Putamen (tissue), 1 donor: ENCODE data around the gene SRSF3.

Experiments used
- DNase-seq: peaks from one replicate; pipeline ENCODE4 v3.0.0-alpha.2; 2016; ENCODE audit warnings: low spot score

Gene SRSF3

DNA sequence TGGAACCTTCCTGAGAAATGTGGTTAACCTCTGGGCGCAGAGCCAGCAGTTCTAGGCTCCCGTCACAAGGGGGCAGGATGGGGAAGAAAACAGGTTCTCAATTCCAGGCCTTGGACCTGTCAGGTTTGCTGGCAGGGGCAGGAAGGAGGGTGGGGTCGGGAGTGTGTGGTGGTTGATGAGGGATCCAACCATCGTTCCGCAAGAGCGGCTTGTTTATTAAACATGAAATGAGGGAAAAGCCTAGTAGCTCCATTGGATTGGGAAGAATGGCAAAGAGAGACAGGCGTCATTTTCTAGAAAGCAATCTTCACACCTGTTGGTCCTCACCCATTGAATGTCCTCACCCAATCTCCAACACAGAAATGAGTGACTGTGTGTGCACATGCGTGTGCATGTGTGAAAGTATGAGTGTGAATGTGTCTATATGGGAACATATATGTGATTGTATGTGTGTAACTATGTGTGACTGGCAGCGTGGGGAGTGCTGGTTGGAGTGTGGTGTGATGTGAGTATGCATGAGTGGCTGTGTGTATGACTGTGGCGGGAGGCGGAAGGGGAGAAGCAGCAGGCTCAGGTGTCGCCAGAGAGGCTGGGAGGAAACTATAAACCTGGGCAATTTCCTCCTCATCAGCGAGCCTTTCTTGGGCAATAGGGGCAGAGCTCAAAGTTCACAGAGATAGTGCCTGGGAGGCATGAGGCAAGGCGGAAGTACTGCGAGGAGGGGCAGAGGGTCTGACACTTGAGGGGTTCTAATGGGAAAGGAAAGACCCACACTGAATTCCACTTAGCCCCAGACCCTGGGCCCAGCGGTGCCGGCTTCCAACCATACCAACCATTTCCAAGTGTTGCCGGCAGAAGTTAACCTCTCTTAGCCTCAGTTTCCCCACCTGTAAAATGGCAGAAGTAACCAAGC is 29.6 kb downstream of the SRSF3 start:
- peak; percentile 80 for DNase-seq

DNA sequence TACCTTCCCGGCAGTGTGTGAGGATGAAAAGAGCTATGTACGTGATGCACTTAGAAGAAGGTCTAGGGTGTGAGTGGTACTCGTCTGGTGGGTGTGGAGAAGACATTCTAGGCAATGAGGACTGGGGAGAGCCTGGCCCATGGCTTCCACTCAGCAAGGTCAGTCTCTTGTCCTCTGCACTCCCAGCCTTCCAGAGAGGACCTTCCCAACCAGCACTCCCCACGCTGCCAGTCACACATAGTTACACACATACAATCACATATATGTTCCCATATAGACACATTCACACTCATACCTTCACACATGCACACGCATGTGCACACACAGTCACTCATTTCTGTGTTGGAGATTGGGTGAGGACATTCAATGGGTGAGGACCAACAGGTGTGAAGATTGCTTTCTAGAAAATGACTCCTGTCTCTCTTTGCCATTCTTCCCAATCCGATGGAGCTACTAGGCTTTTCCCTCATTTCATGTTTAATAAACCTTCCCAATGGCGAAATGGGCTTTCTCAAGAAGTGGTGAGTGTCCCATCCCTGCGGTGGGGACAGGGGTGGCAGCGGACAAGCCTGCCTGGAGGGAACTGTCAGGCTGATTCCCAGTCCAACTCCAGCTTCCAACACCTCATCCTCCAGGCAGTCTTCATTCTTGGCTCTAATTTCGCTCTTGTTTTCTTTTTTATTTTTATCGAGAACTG is 30.4 kb downstream of the SRSF3 start:
- no peak for DNase-seq

DNA sequence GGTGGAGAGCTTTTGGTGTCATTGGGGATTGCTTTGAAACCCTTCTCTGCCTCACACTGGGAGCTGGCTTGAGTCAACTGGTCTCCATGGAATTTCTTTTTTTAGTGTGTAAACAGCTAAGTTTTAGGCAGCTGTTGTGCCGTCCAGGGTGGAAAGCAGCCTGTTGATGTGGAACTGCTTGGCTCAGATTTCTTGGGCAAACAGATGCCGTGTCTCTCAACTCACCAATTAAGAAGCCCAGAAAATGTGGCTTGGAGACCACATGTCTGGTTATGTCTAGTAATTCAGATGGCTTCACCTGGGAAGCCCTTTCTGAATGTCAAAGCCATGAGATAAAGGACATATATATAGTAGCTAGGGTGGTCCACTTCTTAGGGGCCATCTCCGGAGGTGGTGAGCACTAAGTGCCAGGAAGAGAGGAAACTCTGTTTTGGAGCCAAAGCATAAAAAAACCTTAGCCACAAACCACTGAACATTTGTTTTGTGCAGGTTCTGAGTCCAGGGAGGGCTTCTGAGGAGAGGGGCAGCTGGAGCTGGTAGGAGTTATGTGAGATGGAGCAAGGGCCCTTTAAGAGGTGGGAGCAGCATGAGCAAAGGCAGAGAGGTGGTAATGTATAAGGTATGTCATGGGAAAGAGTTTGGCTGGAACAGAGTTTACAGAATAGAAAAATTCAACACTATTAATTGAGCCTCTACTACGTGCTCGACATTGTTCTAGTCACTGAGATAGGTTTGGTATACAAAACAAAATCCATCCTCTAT is 31.2 kb downstream of the SRSF3 start:
- DNase-seq = no peak

DNA sequence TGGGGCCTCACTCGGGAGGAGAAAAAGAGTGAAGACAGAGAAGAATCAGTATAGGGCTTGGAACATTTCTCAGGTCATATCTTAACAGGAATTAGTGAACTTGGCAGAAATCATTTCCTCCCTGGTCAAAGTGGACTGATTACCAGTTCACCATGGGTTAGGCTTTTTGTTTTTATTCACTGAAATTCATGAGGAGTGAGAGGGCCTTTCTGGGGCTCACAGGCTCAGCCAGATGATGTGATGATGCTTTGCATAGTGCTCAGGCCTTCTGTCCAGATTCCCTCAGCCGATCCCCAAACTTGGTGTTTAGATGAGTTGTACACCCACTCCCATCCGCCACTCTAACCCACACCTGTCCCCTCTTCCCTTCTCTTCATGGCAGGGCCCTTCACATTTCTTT is 32.5 kb downstream of the SRSF3 start:
- no peak for DNase-seq

DNA sequence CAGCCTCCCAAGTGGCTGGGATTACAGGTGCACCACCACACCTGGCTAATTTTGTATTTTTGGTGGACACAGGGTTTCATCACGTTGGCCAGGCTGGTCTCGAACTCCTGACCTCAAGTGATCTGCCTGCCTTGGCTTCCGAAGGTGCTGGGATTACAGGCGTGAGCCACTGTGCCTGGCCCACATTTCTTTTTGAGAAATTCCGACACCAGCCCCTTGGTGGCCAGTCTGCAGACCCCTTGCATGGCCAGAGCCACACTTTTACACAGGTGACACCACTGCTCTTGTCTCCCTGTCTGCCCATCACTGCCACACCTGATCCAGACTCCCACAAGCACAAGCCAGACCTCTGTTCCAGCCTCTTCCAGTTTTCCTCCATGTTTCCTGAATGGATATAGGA is 33.0 kb downstream of the SRSF3 start:
- no peak for DNase-seq

DNA sequence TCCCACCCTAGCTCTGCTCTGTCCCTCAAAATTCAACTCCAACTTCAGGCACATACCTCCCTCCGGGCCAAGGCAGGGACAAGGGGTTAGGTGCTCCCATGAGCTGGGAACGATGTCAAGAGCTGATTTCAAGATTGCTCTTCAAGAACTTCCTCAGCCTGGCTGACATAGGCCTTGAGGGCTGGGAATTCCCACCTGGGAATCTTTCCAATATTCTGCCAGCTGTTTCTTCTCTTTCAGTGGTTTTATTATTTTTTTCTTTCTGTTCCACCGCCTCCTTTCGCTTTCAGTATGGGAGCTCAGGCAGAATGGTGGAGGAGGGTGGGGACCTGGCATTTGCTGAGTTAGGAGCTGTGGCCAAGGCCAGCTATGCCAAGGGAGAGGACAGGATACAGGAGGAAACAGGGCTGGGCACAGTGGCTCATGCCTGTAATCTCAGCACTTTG is 33.7 kb downstream of the SRSF3 start:
- DNase-seq = no peak

DNA sequence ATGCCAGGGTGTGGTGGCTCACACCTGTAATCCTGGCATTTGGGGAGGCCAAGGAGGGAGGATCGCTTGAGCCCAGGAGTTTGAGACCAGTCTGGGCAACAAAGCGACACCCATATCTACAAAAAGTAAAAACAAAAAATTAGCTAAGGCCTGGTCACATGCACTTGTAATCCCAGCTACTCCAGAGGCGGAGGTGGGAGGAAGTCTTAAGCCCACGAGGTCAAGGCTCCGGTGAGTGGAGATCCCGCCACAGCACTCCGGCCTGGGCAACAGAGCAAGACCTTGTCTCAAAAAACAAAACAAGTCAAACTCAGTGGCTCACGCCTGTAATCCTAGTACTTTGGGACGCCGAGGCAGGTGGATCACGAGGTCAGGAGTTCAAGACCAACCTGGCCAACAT is 35.6 kb downstream of the SRSF3 start:
- DNase-seq = no peak

DNA sequence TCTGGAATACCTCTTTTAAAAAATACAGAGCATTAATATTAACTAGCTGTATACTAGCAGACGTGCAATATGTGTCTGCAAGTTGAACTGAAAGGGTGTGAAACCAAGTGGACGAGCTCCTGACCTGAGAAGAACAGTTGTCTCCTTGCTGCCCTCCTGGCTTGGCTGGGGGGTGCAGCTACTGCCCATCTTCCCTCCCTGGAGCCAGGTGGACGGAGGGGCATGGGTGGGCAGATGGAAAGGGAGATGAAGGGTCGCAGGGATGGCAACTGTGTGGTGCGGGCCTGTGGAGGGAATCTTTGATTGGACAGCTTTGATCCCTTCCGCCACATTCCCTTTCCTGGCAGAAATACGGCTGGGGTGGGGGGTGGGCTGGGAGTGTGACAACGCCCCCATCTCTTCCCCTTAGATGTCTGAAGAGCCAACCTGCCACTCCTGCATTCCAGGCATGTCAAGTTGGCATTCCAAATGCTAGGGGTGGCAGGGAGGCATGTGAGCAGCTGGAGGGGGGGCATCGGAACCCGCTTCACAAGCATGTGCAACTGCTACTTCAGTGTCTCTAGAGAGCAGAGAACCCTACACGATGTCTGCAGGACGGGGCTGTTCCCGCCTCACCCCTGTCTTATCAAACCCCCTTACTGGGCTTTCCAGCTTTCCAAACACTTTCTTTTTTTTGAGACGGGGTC is 37.3 kb downstream of the SRSF3 start:
- no peak for DNase-seq

DNA sequence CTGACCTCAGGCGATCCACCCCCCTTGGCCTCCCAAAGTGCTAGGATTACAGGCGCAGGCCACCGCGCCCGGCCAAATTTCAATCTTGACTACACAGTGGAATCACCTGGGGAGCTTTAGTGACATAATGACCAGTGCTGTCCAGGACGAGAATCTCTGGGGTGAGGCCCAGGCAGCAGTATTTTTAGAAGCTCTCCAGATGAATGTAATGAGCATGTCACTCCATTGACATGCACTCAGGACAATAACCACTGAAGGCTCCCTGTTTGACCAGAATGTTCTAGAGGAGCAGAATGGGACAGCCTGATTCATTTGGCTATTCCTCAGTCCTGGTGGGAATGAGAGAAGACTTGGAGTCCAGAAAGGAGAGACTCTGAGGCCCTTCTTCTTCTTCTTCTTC is 39.2 kb downstream of the SRSF3 start:
- DNase-seq = no peak

DNA sequence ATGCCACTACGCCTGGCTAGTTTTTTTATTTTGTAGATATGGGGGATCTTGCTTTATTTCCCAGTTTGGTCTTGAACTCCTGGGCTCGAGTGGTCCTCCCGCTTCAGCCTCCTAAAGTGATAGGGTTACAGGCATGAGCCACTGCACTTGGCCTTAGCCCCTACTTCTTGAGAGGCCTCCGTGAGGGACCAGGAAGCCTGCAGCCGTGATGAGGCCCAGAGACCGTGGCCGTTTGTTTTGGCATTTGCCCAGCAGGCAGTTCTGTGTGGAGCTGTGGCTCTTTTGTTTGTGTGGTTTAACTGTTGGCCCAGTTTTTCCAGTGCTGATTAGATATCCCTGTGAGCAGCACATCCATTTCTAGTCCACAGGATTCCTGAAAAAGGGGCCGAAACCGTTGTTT is 39.8 kb downstream of the SRSF3 start:
- no peak for DNase-seq

DNA sequence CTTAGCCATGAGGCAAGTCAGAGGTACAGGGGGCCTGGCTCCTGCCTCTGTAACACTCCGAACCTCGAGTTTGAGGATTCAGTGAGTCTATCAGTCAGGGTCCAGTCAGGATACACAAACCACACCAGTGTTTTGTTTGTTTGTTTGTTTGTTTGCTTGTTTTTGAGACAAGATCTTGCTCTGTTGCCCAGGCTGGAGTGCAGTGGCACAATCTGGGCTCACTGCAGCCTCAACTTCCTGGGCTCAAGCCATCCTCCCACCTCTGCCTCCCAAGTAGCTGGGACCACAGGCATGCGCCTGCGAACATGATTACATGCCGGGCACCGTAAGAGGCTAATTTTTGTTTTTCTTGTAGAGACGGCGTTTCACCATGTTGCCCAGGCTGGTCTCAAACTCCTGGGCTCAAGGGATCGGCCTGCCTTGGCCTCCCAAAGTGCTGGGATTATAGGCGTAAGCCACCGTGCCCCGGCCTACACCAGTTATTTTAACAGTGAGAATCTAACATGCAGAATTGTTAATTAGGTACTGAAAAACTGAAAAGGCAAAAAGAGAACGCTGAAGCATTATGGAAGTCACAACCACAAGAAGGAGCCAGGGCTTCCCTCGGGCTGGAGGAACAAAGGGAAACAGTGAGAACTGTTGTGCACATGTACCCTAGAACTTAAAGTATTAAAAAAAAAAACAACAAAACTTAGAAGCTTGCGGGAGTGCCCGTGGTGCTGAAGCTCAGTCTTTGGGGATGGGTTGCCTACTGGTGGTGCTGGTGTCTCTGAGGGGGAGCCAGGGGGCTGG is 40.4 kb downstream of the SRSF3 start:
- no peak for DNase-seq

DNA sequence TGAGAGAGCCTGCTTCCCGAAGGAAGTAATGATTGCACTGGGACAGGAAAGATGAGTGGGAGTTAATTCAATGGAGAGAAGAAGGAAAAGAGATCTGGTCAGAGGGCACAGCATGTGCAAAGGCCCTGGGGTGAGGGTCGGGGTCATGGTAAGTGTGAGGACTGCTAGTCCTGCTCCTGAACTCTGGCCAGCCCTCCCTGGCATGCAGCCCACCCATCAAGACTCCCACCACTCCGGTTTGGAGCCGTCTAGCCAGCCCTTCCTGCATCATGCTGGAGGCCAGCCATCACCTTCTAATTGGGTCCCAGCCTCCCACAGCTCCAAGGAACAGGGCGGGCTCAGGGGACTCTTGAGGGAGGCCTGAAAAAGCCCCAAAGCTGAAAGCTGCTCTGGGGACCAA is 42.1 kb downstream of the SRSF3 start:
- no peak for DNase-seq

DNA sequence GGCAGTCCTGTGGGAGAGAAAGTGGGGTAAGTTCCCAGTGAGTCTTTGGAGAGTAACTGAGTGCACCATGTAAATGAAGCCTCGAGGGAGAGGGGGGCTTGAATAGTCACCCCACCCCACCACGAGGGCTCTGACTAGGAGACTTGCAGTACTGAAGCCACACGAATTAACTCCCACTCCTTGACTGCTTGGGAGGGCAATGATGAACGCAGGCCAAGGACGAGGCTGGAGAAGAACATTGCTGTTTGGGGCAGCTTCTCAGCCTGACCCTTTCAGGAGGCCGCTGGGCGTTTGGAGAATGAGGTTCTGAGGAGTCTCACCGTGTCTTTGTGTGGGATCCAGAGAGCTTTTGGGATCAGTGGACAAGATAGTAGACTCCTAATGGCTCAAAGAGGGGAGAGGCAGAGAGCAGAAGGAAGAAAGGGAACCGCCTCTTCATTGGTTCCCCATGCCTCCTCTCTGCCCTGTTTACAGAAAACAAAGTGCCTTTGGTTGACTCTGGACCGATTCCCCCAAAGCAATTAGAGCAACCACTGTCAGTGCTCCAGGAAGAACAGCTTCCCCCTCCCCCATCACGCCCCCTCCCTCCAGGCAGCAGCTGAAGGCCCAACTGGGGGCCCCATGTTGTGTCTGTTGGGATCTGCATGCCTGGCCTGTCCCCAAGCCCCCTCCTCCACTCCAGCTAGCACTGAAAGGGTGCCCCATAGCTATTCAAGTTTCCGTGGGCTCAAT is 42.7 kb downstream of the SRSF3 start:
- no peak for DNase-seq

DNA sequence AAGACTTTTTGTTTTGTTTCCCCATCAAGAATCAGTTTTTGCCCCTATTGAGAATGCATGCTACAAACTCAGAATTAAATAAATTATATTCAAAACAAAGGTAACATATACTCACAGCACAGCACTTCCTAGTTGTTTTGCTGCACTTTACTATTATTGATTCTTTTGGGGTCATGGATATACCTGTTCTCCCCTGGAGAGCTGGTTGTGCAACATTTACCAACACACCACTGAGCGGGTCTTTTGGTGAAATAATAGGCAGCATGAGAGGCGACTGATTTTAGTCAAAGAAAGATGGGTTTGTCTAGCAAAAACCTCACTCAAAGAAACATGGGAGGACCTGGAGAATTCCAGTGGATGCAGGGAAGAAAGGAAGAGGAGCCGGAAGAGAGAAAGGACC is 44.4 kb downstream of the SRSF3 start:
- no peak for DNase-seq

DNA sequence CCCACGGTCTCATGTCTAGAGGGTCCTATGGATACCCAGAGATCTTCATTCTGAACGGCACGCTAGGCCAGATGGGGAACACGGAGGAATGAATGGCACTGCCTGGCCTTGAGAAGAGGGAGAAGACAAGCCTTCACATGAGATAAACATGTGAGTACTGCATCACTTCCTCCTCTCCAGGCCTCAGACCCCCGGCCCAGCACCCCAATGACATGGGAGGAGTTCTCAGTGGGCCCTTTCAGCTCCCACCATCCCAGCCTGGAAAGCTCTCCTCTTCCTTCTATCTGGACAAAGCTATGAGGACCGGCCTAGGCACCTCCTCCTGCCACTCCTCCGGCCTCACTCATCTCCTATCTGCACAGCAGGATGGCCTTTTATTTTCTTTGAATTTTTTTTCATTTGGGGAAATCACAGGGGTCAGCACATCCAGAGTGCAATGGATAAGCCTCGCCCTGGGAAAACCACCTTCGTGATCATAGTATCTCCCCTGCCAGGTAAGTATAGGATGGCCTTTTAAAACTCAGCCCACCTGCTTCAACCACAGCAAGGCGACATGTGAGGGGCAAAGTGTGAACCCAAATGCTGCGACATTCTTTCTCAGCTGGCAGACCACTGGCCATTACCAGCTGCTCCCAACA is 45.1 kb downstream of the SRSF3 start:
- DNase-seq = no peak

DNA sequence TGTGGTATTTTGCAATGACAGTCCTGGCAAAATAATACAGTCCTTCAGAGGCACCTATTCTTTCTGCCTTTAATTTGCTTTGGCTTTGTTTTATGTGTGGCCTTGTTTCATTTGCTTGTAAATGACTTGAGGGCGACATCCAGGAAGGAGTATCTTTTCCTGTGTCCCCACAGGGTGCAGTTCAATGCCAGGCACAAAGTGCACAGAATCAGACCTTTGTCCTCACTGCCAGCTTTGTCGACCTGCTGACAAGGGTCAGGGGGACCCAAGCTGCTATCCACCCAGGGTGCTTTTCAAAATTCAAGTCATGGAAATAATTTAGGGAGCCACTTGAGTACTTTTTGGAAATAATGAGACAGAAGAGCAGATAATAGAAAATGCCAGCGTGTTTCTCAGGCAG is 47.4 kb downstream of the SRSF3 start:
- DNase-seq = no peak

DNA sequence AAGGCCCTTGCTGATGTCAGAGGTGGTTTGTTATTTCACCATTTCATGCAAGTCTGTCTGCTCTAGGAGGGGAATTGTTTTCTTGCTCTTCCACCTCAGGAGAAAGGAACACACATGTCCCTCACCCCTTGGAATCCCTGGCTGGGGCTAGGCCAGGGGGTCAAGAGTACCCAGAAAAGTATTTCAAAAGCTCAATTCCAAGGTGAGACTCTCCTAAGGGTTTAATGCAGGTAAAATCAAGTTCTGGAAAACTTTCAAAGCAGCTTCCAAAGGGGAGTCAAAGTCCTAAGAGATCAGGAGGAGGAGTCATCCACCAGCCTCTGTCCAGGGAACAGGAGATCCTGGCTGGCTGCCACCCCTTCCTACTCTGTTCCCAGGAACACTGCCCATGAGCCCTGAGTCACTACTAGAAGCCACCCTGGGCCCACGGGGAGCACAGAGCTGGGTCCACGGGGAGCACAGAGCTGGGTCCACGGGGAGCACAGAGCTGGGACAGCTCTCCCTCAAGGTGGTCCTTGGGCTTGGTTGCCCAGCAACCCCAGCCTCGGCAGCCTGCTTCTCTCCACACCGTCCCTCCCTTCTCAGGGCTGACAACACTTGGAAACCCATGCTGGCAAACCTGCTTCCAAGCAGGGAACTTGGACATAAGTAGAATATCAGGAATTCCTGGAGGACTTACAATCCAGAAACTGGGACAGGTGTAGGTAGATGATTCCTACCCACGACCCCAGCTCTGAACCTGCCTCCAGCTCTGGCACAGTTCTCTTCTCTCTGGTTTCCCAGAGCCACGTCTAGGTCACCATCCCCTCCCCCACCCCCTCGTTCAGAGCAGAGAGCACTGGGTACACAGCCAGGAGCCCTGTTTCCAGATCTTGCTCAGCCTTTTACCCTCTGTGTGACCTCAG is 49.0 kb downstream of the SRSF3 start:
- DNase-seq = no peak

DNA sequence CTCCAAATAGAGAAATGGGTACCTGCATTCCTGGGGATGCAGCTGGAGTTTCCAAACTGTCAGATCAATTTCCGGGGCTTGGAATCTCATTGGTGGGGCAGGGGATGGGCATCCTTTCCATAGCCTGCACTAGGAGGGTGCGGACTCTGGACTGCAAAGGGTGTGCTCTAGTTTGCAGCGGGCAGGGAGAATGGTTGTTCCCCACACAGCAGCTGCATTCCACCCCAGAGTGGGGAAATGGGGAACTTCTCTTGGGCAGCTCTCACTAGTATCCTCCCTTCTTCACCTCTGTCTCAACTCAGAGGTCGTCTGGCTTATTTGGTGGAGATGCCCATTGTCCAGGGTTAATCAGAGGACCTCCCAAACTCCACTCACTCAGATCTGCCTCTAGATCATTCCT is 49.8 kb downstream of the SRSF3 start:
- no peak for DNase-seq

DNA sequence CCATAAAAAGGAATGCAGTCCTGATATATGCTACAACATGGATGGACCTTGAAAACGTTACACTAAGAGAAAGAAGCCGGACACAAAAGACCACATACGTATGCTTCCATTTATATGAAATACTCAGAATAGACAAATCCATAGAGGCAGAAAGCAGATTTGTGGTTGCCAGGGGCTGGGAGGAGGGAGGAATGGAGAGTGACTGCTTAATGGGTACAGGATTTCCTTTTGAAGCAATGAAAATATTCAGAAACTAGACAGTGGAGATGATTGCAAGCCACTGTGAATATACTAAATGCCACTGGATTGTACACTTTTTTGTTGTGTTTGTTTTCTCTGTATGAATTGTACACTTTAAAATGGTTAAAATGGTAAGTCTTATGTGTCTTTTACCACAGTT is 54.9 kb downstream of the SRSF3 start:
- no peak for DNase-seq
